Measurements from ENCODE around the gene FAR2.
A peak's percentile ranks its signal among the peaks of the same experiment; 100 is the strongest.

The FAR2 gene

GRCh38 chr12:29309320-29309902 lies 160.3 kb downstream of the FAR2 start:
- ChIA-PET CTCF (interaction anchor here (0.6 to 4.8 kb wide), 9 partner anchors 8 to 40 kb away, joined by 3 to 29 read pairs (median 4); no protein-coding TSS in a partner anchor), POLR2A (no interaction called here)
- peak; percentile 10 for TF ChIP-seq CTCF (IDR thresholded peaks at IDR 0.05; ENCODE audit: insufficient read depth, low read length, missing control alignments)
- DNase-seq (ENCODE audit: low read depth, low spot score), result no peak
- no peak overlapping the region for H3K4me3 ChIP-seq (ENCODE audit: low read depth, low read length)

GRCh38 chr12:29310899-29311298 lies 161.8 kb downstream of the FAR2 start:
- CTCF ChIA-PET, result no interaction called here
- no peak overlapping the region for H3K4me3 ChIP-seq (ENCODE audit: low read depth, low read length)
- DNase-seq (ENCODE audit: low read depth, low spot score), result no peak
- no peak for TF ChIP-seq CTCF (IDR thresholded peaks at IDR 0.05; ENCODE audit: insufficient read depth, low read length, missing control alignments)
- POLR2A ChIA-PET, result no interaction called here

GRCh38 chr12:29314416-29314815 lies 165.3 kb downstream of the FAR2 start:
- DNase-seq (ENCODE audit: low read depth, low spot score), result no peak
- ChIA-PET CTCF (interaction anchor here (0.6 to 2.7 kb wide), 3 partner anchors 9 to 254 kb away, joined by 4 to 9 read pairs (median 4); no protein-coding TSS in a partner anchor), POLR2A (no interaction called here)
- no peak for TF ChIP-seq CTCF (IDR thresholded peaks at IDR 0.05; ENCODE audit: insufficient read depth, low read length, missing control alignments)
- no peak overlapping the region for H3K4me3 ChIP-seq (ENCODE audit: low read depth, low read length)

GRCh38 chr12:29316752-29317151 lies 167.7 kb downstream of the FAR2 start:
- no peak overlapping the region for H3K4me3 ChIP-seq (ENCODE audit: low read depth, low read length)
- TF ChIP-seq CTCF (IDR thresholded peaks at IDR 0.05; ENCODE audit: insufficient read depth, low read length, missing control alignments), result no peak
- POLR2A ChIA-PET, result no interaction called here
- CTCF ChIA-PET, result interaction anchor here (1.5 to 3.0 kb wide), 6 partner anchors 10 to 243 kb away, joined by 3 to 29 read pairs (median 10); no protein-coding TSS in a partner anchor
- peak; percentile 34 for DNase-seq (ENCODE audit: low read depth, low spot score)

- ChIA-PET CTCF (interaction anchor here (0.7 to 3.0 kb wide), 11 partner anchors 11 to 244 kb away, joined by 3 to 29 read pairs (median 5); no protein-coding TSS in a partner anchor), POLR2A (no interaction called here)
- DNase-seq (ENCODE audit: low read depth, low spot score), result no peak
- no peak overlapping the region for H3K4me3 ChIP-seq (ENCODE audit: low read depth, low read length)
- peak; percentile 47 for TF ChIP-seq CTCF (IDR thresholded peaks at IDR 0.05; ENCODE audit: insufficient read depth, low read length, missing control alignments)
Observed at GRCh38 chr12:29317556-29318363, 168.7 kb downstream of the FAR2 start.
